Measurements from ENCODE around the gene S100A14. TPM values are rescaled to one million over a fixed set of nuclear protein-coding genes. Genes with fewer than 3 reads are reported as not detected.

S100A14 gene
- total and polyA plus RNA-seq, 2 of the 13 experiments (the other 11 are each of a cell fraction or from before 2014, with no cell fraction given) = 1.4 to 7.7 TPM

DNA sequence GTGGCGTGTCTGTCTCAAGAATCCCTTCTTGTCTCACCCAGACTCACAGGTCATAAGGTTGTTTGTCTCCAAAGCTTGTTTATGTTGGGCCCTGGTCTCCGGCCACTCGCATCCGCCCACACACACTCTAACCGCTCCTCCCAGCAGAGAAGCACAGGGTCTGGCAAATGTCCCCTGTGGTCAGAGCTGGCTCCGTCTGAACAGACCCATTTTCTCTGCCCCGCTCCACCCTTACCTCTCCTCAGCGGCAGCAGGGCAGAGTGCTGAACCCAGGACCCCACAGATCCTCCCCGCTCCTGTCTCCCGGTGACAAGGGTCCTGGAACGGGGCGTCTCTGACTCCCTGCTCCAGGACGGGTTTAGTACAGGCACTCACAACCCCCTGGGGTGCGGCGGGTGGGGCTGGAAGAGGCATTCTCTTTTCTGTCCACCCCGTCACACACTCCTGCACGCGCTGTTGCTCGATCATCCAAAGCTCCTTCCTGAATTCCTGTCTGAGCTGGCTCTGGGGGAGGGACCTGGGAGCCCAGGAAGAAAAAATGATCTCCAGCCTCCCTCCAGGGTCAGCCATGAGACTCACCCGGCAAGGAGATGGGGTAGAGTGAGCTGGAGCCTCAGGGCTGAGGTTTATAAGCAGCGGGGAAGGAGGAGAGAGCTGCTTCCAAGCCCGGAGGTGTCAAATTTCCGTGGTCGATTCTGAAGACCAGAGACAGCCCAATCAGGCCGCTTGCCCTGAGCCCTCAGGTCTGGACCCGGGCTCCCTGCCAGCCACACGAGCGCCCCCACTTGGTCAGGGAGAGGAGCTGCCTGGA is 11.0 kb upstream of the S100A14 start, which contains the start of gene S100A13 (continued):
- TF ChIP-seq, protein P1, sequence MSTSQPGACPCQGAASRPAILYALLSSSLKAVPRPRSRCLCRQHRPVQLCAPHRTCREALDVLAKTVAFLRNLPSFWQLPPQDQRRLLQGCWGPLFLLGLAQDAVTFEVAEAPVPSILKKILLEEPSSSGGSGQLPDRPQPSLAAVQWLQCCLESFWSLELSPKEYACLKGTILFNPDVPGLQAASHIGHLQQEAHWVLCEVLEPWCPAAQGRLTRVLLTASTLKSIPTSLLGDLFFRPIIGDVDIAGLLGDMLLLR (CRISPR knock-in tag; IDR thresholded peaks at IDR 0.05) = no peak
- TF ChIP-seq, protein P2, sequence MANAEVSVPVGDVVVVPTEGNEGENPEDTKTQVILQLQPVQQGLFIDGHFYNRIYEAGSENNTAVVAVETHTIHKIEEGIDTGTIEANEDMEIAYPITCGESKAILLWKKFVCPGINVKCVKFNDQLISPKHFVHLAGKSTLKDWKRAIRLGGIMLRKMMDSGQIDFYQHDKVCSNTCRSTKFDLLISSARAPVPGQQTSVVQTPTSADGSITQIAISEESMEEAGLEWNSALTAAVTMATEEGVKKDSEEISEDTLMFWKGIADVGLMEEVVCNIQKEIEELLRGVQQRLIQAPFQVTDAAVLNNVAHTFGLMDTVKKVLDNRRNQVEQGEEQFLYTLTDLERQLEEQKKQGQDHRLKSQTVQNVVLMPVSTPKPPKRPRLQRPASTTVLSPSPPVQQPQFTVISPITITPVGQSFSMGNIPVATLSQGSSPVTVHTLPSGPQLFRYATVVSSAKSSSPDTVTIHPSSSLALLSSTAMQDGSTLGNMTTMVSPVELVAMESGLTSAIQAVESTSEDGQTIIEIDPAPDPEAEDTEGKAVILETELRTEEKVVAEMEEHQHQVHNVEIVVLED (CRISPR knock-in tag; IDR thresholded peaks at IDR 0.05; ENCODE audit: borderline replicate concordance) = 0 out of 2 replicates have a peak, but pooled peaks have one; percentile 39
- TF ChIP-seq ZNF510 (CRISPR knock-in tag; IDR thresholded peaks at IDR 0.05; ENCODE audit: low read depth) = no peak
- TF ChIP-seq ZNF703 (CRISPR knock-in tag; IDR thresholded peaks at IDR 0.05; ENCODE audit: borderline replicate concordance) = no peak
- TF ChIP-seq, protein P3, sequence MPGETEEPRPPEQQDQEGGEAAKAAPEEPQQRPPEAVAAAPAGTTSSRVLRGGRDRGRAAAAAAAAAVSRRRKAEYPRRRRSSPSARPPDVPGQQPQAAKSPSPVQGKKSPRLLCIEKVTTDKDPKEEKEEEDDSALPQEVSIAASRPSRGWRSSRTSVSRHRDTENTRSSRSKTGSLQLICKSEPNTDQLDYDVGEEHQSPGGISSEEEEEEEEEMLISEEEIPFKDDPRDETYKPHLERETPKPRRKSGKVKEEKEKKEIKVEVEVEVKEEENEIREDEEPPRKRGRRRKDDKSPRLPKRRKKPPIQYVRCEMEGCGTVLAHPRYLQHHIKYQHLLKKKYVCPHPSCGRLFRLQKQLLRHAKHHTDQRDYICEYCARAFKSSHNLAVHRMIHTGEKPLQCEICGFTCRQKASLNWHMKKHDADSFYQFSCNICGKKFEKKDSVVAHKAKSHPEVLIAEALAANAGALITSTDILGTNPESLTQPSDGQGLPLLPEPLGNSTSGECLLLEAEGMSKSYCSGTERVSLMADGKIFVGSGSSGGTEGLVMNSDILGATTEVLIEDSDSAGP (CRISPR knock-in tag; IDR thresholded peaks at IDR 0.05; ENCODE audit: borderline replicate concordance) = peak; percentile 55; the same call in 1 of the 2 replicates
- TF ChIP-seq, protein P4, sequence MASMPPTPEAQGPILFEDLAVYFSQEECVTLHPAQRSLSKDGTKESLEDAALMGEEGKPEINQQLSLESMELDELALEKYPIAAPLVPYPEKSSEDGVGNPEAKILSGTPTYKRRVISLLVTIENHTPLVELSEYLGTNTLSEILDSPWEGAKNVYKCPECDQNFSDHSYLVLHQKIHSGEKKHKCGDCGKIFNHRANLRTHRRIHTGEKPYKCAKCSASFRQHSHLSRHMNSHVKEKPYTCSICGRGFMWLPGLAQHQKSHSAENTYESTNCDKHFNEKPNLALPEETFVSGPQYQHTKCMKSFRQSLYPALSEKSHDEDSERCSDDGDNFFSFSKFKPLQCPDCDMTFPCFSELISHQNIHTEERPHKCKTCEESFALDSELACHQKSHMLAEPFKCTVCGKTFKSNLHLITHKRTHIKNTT (CRISPR knock-in tag; IDR thresholded peaks at IDR 0.05) = no peak
- no peak for TF ChIP-seq JUND (CRISPR knock-in tag; IDR thresholded peaks at IDR 0.05)
- no peak for TF ChIP-seq ZNF382 (CRISPR knock-in tag; IDR thresholded peaks at IDR 0.05; ENCODE audit: borderline replicate concordance)
- TF ChIP-seq ZSCAN30 (CRISPR knock-in tag; IDR thresholded peaks at IDR 0.05) = no peak
- peak; percentile 39 for TF ChIP-seq GFI1 (CRISPR knock-in tag; IDR thresholded peaks at IDR 0.05; ENCODE audit: borderline replicate concordance)
- TF ChIP-seq, protein P5, sequence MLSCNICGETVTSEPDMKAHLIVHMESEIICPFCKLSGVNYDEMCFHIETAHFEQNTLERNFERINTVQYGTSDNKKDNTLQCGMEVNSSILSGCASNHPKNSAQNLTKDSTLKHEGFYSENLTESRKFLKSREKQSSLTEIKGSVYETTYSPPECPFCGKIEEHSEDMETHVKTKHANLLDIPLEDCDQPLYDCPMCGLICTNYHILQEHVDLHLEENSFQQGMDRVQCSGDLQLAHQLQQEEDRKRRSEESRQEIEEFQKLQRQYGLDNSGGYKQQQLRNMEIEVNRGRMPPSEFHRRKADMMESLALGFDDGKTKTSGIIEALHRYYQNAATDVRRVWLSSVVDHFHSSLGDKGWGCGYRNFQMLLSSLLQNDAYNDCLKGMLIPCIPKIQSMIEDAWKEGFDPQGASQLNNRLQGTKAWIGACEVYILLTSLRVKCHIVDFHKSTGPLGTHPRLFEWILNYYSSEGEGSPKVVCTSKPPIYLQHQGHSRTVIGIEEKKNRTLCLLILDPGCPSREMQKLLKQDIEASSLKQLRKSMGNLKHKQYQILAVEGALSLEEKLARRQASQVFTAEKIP (CRISPR knock-in tag; IDR thresholded peaks at IDR 0.05; ENCODE audit: borderline replicate concordance) = no peak
- peak; percentile 19; the same call in 1 of the 2 replicates for TF ChIP-seq KDM4B (CRISPR knock-in tag; IDR thresholded peaks at IDR 0.05)
- TF ChIP-seq NR2C2 (CRISPR knock-in tag; IDR thresholded peaks at IDR 0.05; ENCODE audit: borderline replicate concordance) = peak; percentile 23; the same call in 1 of the 2 replicates
- TF ChIP-seq KMT2B (CRISPR knock-in tag; IDR thresholded peaks at IDR 0.05) = no peak
- no peak for TF ChIP-seq ZC3H4 (CRISPR knock-in tag; IDR thresholded peaks at IDR 0.05; ENCODE audit: borderline replicate concordance)
- TF ChIP-seq ZNF782 (CRISPR knock-in tag; IDR thresholded peaks at IDR 0.05; ENCODE audit: borderline replicate concordance) = no peak
- TF ChIP-seq ZNF282 (IDR thresholded peaks at IDR 0.05; ENCODE audit: partially characterized antibody) = no peak
- TF ChIP-seq NFKB2 (CRISPR knock-in tag; IDR thresholded peaks at IDR 0.05; ENCODE audit: borderline replicate concordance) = no peak
- no peak for TF ChIP-seq HDAC6 (IDR thresholded peaks at IDR 0.05; ENCODE audit: low read depth, low read length)
- TF ChIP-seq, protein P6, sequence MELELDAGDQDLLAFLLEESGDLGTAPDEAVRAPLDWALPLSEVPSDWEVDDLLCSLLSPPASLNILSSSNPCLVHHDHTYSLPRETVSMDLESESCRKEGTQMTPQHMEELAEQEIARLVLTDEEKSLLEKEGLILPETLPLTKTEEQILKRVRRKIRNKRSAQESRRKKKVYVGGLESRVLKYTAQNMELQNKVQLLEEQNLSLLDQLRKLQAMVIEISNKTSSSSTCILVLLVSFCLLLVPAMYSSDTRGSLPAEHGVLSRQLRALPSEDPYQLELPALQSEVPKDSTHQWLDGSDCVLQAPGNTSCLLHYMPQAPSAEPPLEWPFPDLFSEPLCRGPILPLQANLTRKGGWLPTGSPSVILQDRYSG (CRISPR knock-in tag; IDR thresholded peaks at IDR 0.05) = no peak
- TF ChIP-seq ZBTB7A (CRISPR knock-in tag; IDR thresholded peaks at IDR 0.05) = no peak; the same call in 1 of the 2 replicates

All from HepG2 (cell line).